ENCODE measurements around the gene ALDH3B2.

Gene ALDH3B2

GRCh38 chr11:67656278-67656922, 18.0 kb downstream of the ALDH3B2 start:
- no peaks in the 10 kb centered on the region for H3K9me3 ChIP-seq (replicated peaks; ENCODE audit: low read length)
- H3K4me3 ChIP-seq (ENCODE audit: low read length) = no peak overlapping the region
- H3K27me3 ChIP-seq (ENCODE audit: control insufficient read depth, insufficient read depth, low read length) = peaks cover 21% of the 10 kb centered on the region
- H3K9ac ChIP-seq (ENCODE audit: low read depth, low read length) = no peak overlapping the region
- no peak overlapping the region for H3K4me2 ChIP-seq (ENCODE audit: low read length)
- H3K4me1 ChIP-seq (ENCODE audit: control insufficient read depth, insufficient read depth, low read length) = no peaks in the 10 kb centered on the region
- H3K36me3 ChIP-seq (ENCODE audit: insufficient read depth, low read length) = no peaks in the 10 kb centered on the region

DNA sequence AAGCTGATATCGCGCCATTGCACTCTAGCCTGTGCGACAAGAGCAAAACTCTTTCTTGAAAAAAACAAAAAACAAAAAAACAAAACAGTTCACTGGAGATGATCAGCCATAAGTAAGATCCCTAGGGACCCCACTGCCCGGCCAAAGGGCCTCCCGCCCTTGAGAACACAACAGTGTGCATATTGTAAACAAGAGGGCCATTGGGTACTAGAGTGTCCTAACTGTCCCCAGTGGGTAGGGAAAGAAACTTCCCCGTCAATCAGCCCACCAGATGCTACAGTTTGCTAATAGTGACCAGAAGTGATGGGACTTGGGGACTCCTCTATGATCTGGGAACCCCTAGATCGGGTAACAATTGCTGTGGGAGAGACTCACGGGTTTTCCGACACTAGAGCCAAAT, 20.2 kb downstream of the ALDH3B2 start:
- no peaks in the 10 kb centered on the region for H3K9me3 ChIP-seq (replicated peaks; ENCODE audit: low read length)
- no peaks in the 10 kb centered on the region for H3K4me1 ChIP-seq (ENCODE audit: control insufficient read depth, insufficient read depth, low read length)
- H3K27me3 ChIP-seq (ENCODE audit: control insufficient read depth, insufficient read depth, low read length) = peaks cover 19% of the 10 kb centered on the region
- no peaks in the 10 kb centered on the region for H3K36me3 ChIP-seq (ENCODE audit: insufficient read depth, low read length)
- no peak overlapping the region for H3K4me3 ChIP-seq (ENCODE audit: low read length)
- no peak overlapping the region for H3K9ac ChIP-seq (ENCODE audit: low read depth, low read length)
- no peak overlapping the region for H3K4me2 ChIP-seq (ENCODE audit: low read length)

DNA sequence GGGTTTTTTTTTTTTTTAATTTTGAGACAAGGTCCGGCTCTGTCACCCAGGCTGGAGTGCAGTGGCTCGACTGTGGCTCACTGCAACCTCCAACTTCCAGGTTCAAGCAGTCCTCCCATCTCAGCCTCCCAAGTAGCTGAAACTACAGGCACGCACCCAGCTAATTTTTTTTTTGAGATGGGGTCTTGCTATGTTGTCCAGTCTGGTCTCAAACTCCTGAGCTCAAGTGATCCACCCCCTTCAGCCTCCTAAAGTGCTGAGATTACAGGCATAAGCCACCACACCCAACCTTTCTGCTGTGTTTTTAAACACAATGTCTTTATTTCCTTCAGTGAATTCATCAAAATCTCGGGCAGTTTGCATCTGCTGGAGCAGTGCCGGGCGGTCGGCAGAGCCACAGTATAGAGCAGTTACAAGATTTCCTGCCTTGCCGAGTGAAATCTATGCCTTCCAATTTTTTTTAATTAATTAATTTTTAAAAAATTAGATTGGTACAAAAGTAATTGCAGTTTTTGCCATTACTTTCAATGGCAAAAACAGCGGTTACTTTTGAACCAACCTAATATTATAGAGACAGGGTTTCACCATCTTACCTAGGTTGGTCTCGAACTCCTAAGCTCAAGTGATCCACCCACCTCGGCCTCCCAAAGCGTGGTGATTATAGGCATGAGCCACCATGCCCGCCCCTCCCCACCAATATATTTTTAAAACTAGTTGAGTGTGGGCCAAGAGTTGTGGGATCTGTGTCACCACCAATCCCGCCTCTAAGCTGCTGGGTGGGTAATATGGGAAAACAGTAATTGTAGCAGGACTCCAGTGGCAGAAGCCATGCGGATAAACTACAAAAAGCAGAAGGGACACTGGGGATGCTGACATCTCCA, 21.2 kb downstream of the ALDH3B2 start:
- H3K4me2 ChIP-seq (ENCODE audit: low read length) = no peak overlapping the region

DNA sequence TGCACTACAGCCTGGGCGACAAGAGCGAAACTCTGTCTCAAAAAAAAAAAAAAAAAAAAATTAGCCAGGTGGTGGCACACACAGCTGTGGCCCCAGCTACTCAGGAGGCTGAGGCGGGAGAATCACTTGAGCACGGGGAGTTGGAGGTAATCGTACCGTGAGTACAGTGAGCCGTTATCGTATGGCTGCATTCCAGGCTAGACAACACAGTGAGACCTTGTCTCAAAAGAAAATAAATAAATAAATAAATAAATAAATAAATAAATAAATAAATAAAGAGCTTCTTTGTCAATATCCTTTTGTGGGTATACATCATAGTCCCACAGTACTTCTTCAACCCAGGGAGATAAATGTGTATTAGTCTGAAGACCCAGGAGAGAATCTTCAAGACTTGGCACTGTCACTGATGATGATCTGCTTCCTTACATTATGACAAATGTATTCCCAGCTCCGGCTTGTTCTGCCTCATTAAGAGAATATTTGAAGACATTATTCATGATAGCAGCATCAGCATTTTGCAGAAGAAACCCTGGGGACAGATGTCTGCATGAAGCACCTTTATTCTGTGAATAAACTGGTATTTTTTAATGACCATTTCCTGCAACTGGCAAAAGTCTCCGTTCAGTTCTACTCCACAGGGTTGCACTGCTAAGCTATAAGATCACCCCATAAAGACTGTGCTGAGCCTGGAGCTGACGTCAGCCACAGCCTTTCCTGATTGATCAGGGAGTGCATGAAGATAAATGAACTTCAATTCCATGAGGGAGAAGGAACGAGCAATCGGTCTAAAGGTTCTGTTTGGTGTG, 22.2 kb downstream of the ALDH3B2 start:
- Histone ChIP-seq H3K4me1 (ENCODE audit: control insufficient read depth, insufficient read depth, low read length) (no peaks in the 10 kb centered on the region), H3K4me2 (ENCODE audit: low read length) (no peak overlapping the region), H3K9ac (ENCODE audit: low read depth, low read length) (no peak overlapping the region), H3K36me3 (ENCODE audit: insufficient read depth, low read length) (no peaks in the 10 kb centered on the region), H3K27me3 (ENCODE audit: control insufficient read depth, insufficient read depth, low read length) (peaks cover 23% of the 10 kb centered on the region), H3K4me3 (ENCODE audit: low read length) (no peak overlapping the region), H3K9me3 (replicated peaks; ENCODE audit: low read length) (no peaks in the 10 kb centered on the region)

More for the DNA sequence above, 21.2 kb downstream of the ALDH3B2 start:
- no peak overlapping the region for H3K4me3 ChIP-seq (ENCODE audit: low read length)
- H3K27me3 ChIP-seq (ENCODE audit: control insufficient read depth, insufficient read depth, low read length) = peaks cover 22% of the 10 kb centered on the region
- H3K9me3 ChIP-seq (replicated peaks; ENCODE audit: low read length) = no peaks in the 10 kb centered on the region
- no peak overlapping the region for H3K9ac ChIP-seq (ENCODE audit: low read depth, low read length)
- no peaks in the 10 kb centered on the region for H3K36me3 ChIP-seq (ENCODE audit: insufficient read depth, low read length)
- H3K4me1 ChIP-seq (ENCODE audit: control insufficient read depth, insufficient read depth, low read length) = no peaks in the 10 kb centered on the region

DNA sequence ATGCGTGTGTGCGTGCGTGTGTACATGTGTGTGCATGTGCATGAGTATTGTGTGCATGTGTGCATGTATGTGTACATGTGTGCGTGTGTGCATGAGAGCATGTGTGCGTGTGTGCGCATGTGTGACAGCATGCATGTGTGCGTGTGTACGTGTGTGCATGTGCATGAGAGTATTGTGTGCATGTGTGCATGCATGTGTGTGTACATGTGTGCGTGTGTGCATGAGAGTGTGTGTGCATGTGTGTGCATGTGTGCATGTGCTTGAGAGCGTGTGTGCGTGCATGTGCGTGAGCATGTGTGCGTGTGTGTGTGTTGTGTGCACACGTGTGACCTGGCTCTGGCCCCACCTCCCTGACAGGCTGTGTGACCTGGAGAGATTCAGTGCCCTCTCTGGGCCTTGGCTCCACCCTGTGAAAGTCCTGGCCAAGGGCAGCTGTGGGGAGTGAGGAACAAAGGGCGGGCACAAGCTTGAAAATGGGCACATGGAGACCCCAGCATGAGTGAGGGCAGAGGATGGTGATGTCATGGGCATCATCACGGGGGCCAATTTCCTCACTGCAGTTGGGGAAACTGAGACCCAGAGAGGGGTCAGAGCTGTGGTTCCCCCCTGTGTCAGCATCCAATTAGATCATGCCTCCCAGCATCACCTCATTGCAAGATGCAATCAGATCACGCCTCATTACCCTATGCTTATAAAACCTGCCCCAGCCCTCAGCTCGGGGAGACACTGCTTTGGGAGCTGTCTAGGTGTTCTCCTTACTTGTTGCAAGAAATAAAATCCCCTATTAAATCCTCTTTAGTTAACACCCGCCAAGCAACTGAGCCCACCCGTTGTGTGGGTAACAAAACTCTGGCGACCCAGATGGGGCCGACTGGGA, 24.6 kb downstream of the ALDH3B2 start:
- Histone ChIP-seq H3K4me1 (ENCODE audit: control insufficient read depth, insufficient read depth, low read length) (no peaks in the 10 kb centered on the region), H3K4me3 (ENCODE audit: low read length) (peak overlapping the region; percentile 60), H3K4me2 (ENCODE audit: low read length) (peak overlapping the region; percentile 85), H3K9me3 (replicated peaks; ENCODE audit: low read length) (no peaks in the 10 kb centered on the region), H3K27me3 (ENCODE audit: control insufficient read depth, insufficient read depth, low read length) (peaks cover 23% of the 10 kb centered on the region), H3K36me3 (ENCODE audit: insufficient read depth, low read length) (no peaks in the 10 kb centered on the region), H3K9ac (ENCODE audit: low read depth, low read length) (no peak overlapping the region)

DNA sequence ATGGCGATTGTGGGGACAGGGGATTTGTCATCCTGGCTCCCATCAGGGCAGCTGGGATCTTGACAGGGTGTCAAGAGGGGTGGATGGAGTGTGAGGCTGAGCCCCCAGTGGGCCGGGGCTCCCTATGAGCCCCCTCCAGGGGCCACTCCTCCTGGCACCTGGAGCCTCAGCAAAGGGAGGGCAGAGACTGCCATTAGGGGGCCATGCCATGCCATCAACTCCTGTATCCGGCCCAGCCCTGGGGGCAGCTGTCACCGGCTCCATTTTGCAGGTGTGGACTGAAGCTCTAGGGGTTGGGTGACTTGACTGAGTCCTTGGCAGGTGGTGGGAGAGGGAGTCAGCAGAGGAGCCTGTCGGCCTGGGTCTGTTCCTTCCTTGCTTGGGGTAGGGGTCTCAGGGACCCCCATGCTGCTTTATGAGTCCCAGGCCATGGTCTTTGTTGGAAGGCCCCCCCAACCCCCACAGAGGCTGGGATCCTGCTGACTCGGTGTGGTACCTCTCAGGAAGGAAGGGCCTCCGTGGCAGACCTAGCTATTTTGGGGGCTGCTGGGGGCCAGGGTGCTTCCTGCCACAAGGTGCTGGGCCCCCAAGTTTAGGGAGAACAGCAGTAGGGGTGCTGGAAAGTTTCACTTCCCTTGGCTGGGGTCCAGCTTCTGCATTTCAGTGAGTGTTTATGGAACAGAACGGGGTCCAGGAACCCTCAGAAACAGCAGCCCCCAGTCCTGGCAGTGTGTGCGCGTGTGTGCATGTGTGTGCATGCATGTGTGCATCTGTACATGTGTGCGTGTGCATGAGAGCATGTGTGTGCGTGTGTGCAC, 25.4 kb downstream of the ALDH3B2 start:
- no peak overlapping the region for H3K4me3 ChIP-seq (ENCODE audit: low read length)
- H3K36me3 ChIP-seq (ENCODE audit: insufficient read depth, low read length) = no peaks in the 10 kb centered on the region
- no peaks in the 10 kb centered on the region for H3K9me3 ChIP-seq (replicated peaks; ENCODE audit: low read length)
- H3K4me2 ChIP-seq (ENCODE audit: low read length) = no peak overlapping the region
- peaks cover 23% of the 10 kb centered on the region for H3K27me3 ChIP-seq (ENCODE audit: control insufficient read depth, insufficient read depth, low read length)
- H3K9ac ChIP-seq (ENCODE audit: low read depth, low read length) = no peak overlapping the region
- no peaks in the 10 kb centered on the region for H3K4me1 ChIP-seq (ENCODE audit: control insufficient read depth, insufficient read depth, low read length)

GRCh38 chr11:67648140-67648795, 26.2 kb downstream of the ALDH3B2 start:
- no peaks in the 10 kb centered on the region for H3K36me3 ChIP-seq (ENCODE audit: insufficient read depth, low read length)
- H3K4me2 ChIP-seq (ENCODE audit: low read length) = no peak overlapping the region
- H3K4me1 ChIP-seq (ENCODE audit: control insufficient read depth, insufficient read depth, low read length) = no peaks in the 10 kb centered on the region
- H3K4me3 ChIP-seq (ENCODE audit: low read length) = no peak overlapping the region
- H3K27me3 ChIP-seq (ENCODE audit: control insufficient read depth, insufficient read depth, low read length) = peaks cover 18% of the 10 kb centered on the region
- H3K9ac ChIP-seq (ENCODE audit: low read depth, low read length) = no peak overlapping the region
- H3K9me3 ChIP-seq (replicated peaks; ENCODE audit: low read length) = no peaks in the 10 kb centered on the region

GRCh38 chr11:67647471-67647870, 27.0 kb downstream of the ALDH3B2 start:
- Histone ChIP-seq H3K27me3 (ENCODE audit: control insufficient read depth, insufficient read depth, low read length) (peaks cover 16% of the 10 kb centered on the region), H3K4me1 (ENCODE audit: control insufficient read depth, insufficient read depth, low read length) (no peaks in the 10 kb centered on the region)

DNA sequence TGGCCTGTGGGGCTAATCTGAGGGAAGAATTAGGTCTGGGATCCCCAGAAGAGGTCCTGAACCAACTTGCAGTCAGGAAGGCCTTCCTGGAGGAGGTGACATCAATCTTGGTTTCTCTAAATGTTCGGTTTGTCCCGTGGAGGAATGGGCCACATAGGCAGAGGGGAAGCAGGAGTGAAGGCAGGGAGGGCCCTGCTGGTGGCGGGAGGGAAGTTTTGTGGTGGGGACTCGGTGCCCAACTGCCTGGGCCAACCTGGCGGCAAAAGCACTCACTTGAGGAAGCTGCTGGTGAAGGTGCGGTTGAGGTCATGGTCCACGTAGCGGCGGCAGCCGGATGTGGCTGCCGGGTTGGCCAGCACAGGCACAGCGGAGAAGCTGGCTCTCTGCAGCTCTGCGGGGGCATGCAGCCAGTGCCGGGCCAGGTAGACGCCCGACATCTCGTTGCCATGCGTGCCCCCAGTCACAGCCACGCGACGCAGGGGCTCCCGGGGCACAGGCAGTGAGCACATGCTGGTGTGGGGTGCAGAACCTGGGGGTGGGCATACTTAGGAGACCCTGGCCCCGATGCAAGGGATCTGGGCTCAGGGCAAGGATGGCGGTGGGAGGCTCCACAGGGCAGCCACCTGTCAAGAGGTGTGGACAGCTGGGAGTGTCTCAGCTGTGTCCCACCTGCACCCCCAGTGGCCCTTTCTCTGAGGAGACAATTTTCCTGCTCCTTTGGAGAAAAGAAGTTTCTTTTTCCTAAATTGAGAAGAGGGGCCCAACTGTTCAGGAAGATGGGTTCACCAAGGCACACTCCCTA, 27.7 kb downstream of the ALDH3B2 start:
- Histone ChIP-seq H3K9ac (ENCODE audit: low read depth, low read length) (no peak overlapping the region), H3K36me3 (ENCODE audit: insufficient read depth, low read length) (no peaks in the 10 kb centered on the region), H3K27me3 (ENCODE audit: control insufficient read depth, insufficient read depth, low read length) (peaks cover 12% of the 10 kb centered on the region), H3K4me2 (ENCODE audit: low read length) (no peak overlapping the region), H3K9me3 (replicated peaks; ENCODE audit: low read length) (no peaks in the 10 kb centered on the region), H3K4me1 (ENCODE audit: control insufficient read depth, insufficient read depth, low read length) (no peaks in the 10 kb centered on the region), H3K4me3 (ENCODE audit: low read length) (no peak overlapping the region)

More at GRCh38 chr11:67647471-67647870, 27.0 kb downstream of the ALDH3B2 start:
- Histone ChIP-seq H3K4me3 (ENCODE audit: low read length) (no peak overlapping the region), H3K9me3 (replicated peaks; ENCODE audit: low read length) (no peaks in the 10 kb centered on the region), H3K4me2 (ENCODE audit: low read length) (no peak overlapping the region), H3K9ac (ENCODE audit: low read depth, low read length) (no peak overlapping the region), H3K36me3 (ENCODE audit: insufficient read depth, low read length) (no peaks in the 10 kb centered on the region)

All from skeletal muscle satellite cell (primary cell).